Heart left ventricle (tissue), 13 donors: ENCODE results near the gene LRP1B.

ENCODE experiments used
- POLR2A ChIP-seq, 2 donors: fragments of 450-650 bp; IDR thresholded peaks; one replicate each; pipeline ENCODE4 v1.6.1; 2017; ENCODE audit warnings: antibody characterized with exemption in 2 of 2, mild to moderate bottlenecking in 2 of 2, moderate library complexity in 2 of 2
- TF ChIP-seq, protein P1 (sequence below), 12 donors: fragments of 200-600 bp; sonication (generic) in 4 of 12; IDR thresholded peaks; one replicate each; pipeline versions ENCODE4 v1.5.0 to v1.8.0; 2018 to 2022; ENCODE audit warnings: antibody characterized with exemption in 12 of 12, mild to moderate bottlenecking in 5 of 12
- donor health status: ischemic (EF 13 %, LVEDD 7.1; RV severe dilation, severe dysfunction).
- donor health status: DM: no; HTN: yes; CAD: no.
- donor health status: DM: no; HTN: no; CAD: no.
- donor health status: ischemic (EF 25% LVEDD 6.9; RV normal size, moderate dysfunction).
- donor health status: ischemic (EF 25% LVEDD 5.7; RV mildly dilated, moderate dysfunction).
- donor health status: ischemic (EF 35%, LVEDD 5.7; RV mildly dilated, moderate dysfunction).
- donor health status: nonischemic (EF 11% LVEDD 7.7; RV severe dilation, severe dysfunction).
- donor health status: DM: yes; HTN: yes; CAD: no.
- donor health status: PGD.
- donor health status: ischemic (EF 29% LVEDD 5.4; RV normal size, mild dysfunction).
- donor health status: nonischemic (EF 23%, LVEDD 6.1; RV moderate dilation, normal function).

- TF ChIP-seq, protein P1, sequence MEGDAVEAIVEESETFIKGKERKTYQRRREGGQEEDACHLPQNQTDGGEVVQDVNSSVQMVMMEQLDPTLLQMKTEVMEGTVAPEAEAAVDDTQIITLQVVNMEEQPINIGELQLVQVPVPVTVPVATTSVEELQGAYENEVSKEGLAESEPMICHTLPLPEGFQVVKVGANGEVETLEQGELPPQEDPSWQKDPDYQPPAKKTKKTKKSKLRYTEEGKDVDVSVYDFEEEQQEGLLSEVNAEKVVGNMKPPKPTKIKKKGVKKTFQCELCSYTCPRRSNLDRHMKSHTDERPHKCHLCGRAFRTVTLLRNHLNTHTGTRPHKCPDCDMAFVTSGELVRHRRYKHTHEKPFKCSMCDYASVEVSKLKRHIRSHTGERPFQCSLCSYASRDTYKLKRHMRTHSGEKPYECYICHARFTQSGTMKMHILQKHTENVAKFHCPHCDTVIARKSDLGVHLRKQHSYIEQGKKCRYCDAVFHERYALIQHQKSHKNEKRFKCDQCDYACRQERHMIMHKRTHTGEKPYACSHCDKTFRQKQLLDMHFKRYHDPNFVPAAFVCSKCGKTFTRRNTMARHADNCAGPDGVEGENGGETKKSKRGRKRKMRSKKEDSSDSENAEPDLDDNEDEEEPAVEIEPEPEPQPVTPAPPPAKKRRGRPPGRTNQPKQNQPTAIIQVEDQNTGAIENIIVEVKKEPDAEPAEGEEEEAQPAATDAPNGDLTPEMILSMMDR (IDR thresholded peaks at IDR 0.05) = no peak
- no peak for TF ChIP-seq POLR2A (IDR thresholded peaks at IDR 0.05)
Measured at GRCh38 chr2:142100139-142100873, 30.5 kb downstream of the LRP1B start.
